NT2/D1 (cell line): ENCODE measurements around the gene LDLRAD4.

ENCODE experiments used
- YY1 ChIP-seq: IDR thresholded peaks from 2 replicates; pipeline ENCODE4 v1.6.1; 2011; ENCODE audit not compliant: insufficient read length, insufficient read depth
- ZNF274 ChIP-seq: IDR thresholded peaks from 2 replicates; pipeline ENCODE4 v1.6.1; 2011; ENCODE audit warnings: mild to moderate bottlenecking, low read depth, low read length

DNA sequence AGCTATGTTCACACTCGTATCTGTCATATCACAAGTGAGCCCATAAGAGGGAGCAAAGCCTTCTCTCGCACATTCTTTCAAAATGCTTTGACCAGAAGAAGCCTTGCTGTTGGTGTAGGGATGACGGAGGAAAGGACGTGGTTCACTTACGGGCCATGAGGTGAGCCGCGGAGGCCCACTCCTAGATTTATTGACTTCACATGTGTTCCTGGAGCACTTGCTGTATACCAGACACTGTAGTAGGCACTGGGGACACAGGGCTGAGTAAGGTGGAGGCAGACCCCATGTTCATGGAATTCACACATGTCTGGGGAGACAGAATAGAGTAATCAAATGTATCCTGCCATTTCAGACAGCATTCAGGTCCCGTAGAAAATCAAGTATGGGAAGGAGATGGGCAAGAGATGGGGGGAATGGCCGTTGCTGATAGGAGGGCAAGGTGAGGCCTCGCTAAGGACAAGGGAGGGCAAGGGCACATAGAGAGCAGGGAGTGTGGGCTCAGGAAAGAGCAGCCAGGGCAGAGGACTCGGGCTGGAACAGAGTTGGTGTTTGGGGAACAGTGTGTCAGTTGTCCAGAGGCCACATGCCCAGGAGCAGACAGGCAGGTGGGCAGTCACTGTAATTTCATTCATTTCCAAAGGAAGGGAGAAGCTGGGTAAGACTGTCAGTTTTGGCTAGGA lies 182.2 kb downstream of the LDLRAD4 start:
- TF ChIP-seq ZNF274 (no peak), YY1 (no peak)
